ENCODE data around the gene ANXA8.

The ANXA8 gene

DNA sequence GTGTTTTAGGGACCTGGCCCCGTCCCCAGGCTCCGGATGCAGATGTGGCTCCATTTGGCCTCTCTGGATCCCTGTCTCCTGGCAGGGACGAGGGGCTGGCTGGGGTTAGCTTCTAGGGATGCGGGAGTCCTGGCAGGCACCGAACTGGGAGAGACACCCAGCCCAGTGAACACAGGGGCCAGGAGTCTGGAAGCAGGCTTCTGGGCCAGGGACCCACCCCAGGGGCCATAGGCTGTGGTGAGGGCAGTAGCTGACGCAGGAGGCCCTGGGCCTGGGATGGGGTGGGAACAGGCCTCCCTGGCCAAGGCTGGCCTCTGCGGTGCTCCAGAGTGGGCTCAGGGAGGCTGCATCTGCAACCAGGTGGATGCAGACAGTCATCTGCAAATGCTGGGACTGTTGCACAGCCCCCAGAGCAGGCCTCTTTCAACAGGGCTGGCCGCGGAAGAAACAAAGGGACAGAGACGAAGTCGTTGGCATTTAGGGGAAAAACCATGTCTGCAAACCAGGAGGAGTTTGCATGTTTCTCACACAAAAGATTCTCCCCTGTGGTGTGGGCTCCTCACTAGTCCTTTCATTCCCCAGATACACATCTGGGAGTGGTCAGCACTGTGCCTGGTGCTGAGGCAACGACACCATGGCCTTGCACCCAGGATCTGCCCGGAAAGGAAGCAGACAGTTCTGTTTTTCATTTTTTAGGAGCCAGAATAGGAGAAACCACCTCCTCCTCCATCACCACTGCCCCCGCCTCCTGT, 63.4 kb downstream of the ANXA8 start:
- TF ChIP-seq, protein P1, sequence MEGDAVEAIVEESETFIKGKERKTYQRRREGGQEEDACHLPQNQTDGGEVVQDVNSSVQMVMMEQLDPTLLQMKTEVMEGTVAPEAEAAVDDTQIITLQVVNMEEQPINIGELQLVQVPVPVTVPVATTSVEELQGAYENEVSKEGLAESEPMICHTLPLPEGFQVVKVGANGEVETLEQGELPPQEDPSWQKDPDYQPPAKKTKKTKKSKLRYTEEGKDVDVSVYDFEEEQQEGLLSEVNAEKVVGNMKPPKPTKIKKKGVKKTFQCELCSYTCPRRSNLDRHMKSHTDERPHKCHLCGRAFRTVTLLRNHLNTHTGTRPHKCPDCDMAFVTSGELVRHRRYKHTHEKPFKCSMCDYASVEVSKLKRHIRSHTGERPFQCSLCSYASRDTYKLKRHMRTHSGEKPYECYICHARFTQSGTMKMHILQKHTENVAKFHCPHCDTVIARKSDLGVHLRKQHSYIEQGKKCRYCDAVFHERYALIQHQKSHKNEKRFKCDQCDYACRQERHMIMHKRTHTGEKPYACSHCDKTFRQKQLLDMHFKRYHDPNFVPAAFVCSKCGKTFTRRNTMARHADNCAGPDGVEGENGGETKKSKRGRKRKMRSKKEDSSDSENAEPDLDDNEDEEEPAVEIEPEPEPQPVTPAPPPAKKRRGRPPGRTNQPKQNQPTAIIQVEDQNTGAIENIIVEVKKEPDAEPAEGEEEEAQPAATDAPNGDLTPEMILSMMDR (IDR thresholded peaks at IDR 0.05; ENCODE audit: low read depth, low read length, missing control alignments), result no peak
- DNase-seq (ENCODE audit: low read depth), result no peak
- no peak overlapping the region for H3K4me3 ChIP-seq (ENCODE audit: low read depth, low read length)

DNA sequence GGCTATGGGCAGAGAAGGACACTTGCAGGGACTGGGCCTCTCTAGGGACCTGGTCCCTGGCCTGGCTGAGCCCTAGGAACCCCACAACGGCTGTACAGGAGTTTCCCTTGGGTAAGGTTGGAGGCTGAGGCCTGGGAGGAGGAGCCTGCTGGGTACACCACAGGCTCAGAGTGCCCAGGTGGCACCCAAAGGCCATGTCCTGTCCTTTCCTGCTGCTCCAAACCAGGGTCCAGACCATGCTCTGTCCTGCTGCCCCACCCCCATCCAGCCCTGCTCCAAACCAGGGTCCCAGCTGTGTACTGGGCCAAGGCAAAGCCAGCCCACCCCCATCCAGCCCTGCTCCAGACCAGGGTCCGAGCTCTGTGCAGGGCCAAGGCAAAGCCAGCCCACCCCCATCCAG, 64.5 kb downstream of the ANXA8 start:
- DNase-seq (ENCODE audit: low read depth), result no peak
- TF ChIP-seq, protein P1 (IDR thresholded peaks at IDR 0.05; ENCODE audit: low read depth, low read length, missing control alignments), result no peak
- H3K4me3 ChIP-seq (ENCODE audit: low read depth, low read length), result no peak overlapping the region

DNA sequence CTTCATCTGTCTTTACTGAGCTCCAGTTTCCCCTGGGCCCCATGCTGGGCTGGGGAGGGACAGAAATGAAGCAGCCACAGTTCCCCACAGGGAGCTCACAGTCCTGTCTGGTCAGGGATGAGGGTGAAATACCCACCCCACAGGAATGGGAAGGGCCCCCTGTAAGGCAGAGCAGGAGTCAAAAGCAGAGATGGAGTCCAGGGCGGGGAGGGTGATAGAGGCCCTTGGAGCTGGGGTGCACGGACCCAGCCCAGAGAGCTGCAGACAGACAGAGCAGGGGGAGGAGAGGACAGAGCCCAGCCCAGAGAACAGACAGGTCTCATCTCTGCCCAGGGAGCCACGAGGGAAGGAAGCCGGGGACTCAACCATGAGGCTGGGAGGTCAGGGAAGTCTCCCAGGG, 64.9 kb downstream of the ANXA8 start:
- TF ChIP-seq, protein P1 (IDR thresholded peaks at IDR 0.05; ENCODE audit: low read depth, low read length, missing control alignments), result no peak
- H3K4me3 ChIP-seq (ENCODE audit: low read depth, low read length), result no peak overlapping the region
- no peak for DNase-seq (ENCODE audit: low read depth)

DNA sequence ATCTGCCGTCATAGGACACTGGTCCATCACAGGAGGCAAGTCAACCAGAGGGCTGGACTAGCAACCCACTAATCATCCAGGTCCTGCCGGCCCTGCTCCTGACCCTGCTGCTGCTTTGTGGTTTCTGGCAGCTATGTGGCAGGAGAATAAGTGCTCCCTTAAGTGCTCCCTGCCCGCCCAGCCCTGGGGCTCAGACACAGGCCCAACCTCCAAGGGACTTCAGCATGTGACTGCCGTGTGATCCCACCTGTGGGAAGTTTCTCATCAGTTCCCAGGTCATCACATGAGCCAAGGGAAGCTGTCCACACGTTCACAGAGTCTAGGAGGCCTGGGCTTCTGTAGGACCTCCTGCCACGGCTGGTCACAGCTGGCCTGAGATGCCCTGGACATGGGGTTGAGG, 65.6 kb downstream of the ANXA8 start:
- no peak overlapping the region for H3K4me3 ChIP-seq (ENCODE audit: low read depth, low read length)
- TF ChIP-seq, protein P1 (IDR thresholded peaks at IDR 0.05; ENCODE audit: low read depth, low read length, missing control alignments), result no peak
- DNase-seq (ENCODE audit: low read depth), result no peak
